Fibroblast of villous mesenchyme (primary cell): ENCODE measurements around the gene HMMR. TPM values are rescaled to one million over a fixed set of nuclear protein-coding genes. Genes with fewer than 3 reads are reported as not detected.

Experiments
- DNase-seq: peaks from one replicate; pipeline ENCODE4 v3.0.0-alpha.2; 2010; ENCODE audit warnings: low read depth
- H3K4me3 ChIP-seq: 2 replicates; pipeline ENCODE4 v1.5.1; 2011; ENCODE audit warnings: low read depth, mild to moderate bottlenecking, low read length
- CTCF ChIP-seq: IDR thresholded peaks from 2 replicates; pipeline ENCODE4 v1.5.1; 2012; ENCODE audit warnings: low read depth, mild to moderate bottlenecking, low read length; ENCODE audit not compliant: insufficient read depth
- total RNA-seq: library from RNA; depleted of rRNA; stranded (reverse); fragments of >200 nt; gene quantifications from 2 replicates; pipeline ENCODE4 v1.2.3, GENCODE V29; 2012

The HMMR gene
- total RNA-seq, 1 donor = 32.8 TPM

- DNase-seq = no peak
- no peak for TF ChIP-seq CTCF
- H3K4me3 ChIP-seq = peak overlapping the region; percentile 99
These were observed 23.9 kb upstream of the HMMR start for GRCh38 chr5:163436515-163436914.

GRCh38 chr5:163437011-163437308 is 23.5 kb upstream of the HMMR start:
- DNase-seq = no peak
- H3K4me3 ChIP-seq = peak overlapping the region; percentile 99
- TF ChIP-seq CTCF = no peak

GRCh38 chr5:163437309-163438182 is 22.9 kb upstream of the HMMR start, which contains the start of gene CCNG1:
CCNG1 (plus strand) TSS chr5:163437595; CDS start chr5:163439257, 1,662 bp downstream.
- peak within 1 kb of the TSS; percentile 99 for H3K4me3 ChIP-seq
- DNase-seq = peak; percentile 97
- TF ChIP-seq CTCF = no peak

- no peak for TF ChIP-seq CTCF
- peak overlapping the region; percentile 99 for H3K4me3 ChIP-seq
- peak; percentile 24 for DNase-seq
These were observed 21.4 kb upstream of the HMMR start for GRCh38 chr5:163439092-163439425.

- no peak for TF ChIP-seq CTCF
These were observed 19.5 kb upstream of the HMMR start for GRCh38 chr5:163440954-163441353.

GRCh38 chr5:163444526-163444925 is 15.9 kb upstream of the HMMR start:
- TF ChIP-seq CTCF = no peak
- no peak for DNase-seq
- H3K4me3 ChIP-seq = no peak overlapping the region

More at GRCh38 chr5:163440954-163441353, 19.5 kb upstream of the HMMR start:
- no peak for DNase-seq
- peak overlapping the region; percentile 99 for H3K4me3 ChIP-seq

- no peak overlapping the region for H3K4me3 ChIP-seq
- TF ChIP-seq CTCF = no peak
- DNase-seq = no peak
These were observed 15.1 kb upstream of the HMMR start for GRCh38 chr5:163445345-163445744.
